GM10266 (cell line): ENCODE data around the gene POLD4.

Source experiments
- DNase-seq: peaks from one replicate; pipeline ENCODE4 v3.0.0; 2012; ENCODE audit errors: extremely low spot score
- CTCF ChIP-seq: IDR thresholded peaks from 2 replicates; pipeline ENCODE4 v1.5.1; 2012; ENCODE audit warnings: mild to moderate bottlenecking, low read depth; ENCODE audit not compliant: control insufficient read depth, insufficient read depth; ENCODE audit errors: missing control alignments

POLD4 gene

GRCh38 chr11:67313125-67313890 lies 40.0 kb downstream of the POLD4 start:
- no peak for TF ChIP-seq CTCF
- no peak for DNase-seq

GRCh38 chr11:67312187-67313021 lies 40.9 kb downstream of the POLD4 start:
- no peak for TF ChIP-seq CTCF

GRCh38 chr11:67311556-67312082 lies 41.7 kb downstream of the POLD4 start:
- no peak for TF ChIP-seq CTCF

More at GRCh38 chr11:67312187-67313021, 40.9 kb downstream of the POLD4 start:
- no peak for DNase-seq

GRCh38 chr11:67311051-67311555 lies 42.2 kb downstream of the POLD4 start:
- no peak for TF ChIP-seq CTCF
- no peak for DNase-seq

More at GRCh38 chr11:67311556-67312082, 41.7 kb downstream of the POLD4 start:
- no peak for DNase-seq

- TF ChIP-seq CTCF: no peak
- no peak for DNase-seq
These were observed 42.9 kb downstream of the POLD4 start for GRCh38 chr11:67310246-67311050.

GRCh38 chr11:67309661-67310061 lies 43.7 kb downstream of the POLD4 start:
- no peak for DNase-seq
- TF ChIP-seq CTCF: no peak
